SK-N-SH (cell line): ENCODE results near the gene PDIA3. TPM values are rescaled to one million over a fixed set of nuclear protein-coding genes. Genes with fewer than 3 reads are reported as not detected.

Experiments
- CTCF ChIA-PET: fragments of 300-600, 350-600 bp; formaldehyde crosslinking; extraction: SDS; loops from one replicate; lab custom pipeline; 2021; lab: Yijun Ruan, JAX
- POLR2A ChIA-PET: fragments of 350-600 bp; sonication (Branson Sonifier 250); formaldehyde crosslinking; extraction: SDS; loops from one replicate; lab custom pipeline; 2020; ENCODE audit warnings: antibody characterized with exemption, inconsistent platforms; lab: Yijun Ruan, JAX
- DNase-seq: peaks from one replicate; pipeline ENCODE4 v3.0.0; 2012
- H2AFZ ChIP-seq: fragments of 200-600 bp; sonication (generic); 2 replicates; pipeline ENCODE4 v1.8.1; 2016; ENCODE audit warnings: antibody characterized with exemption, mild to moderate bottlenecking, low read depth
- H3F3A ChIP-seq: fragments of 200-600 bp; sonication (generic); replicated peaks from 2 replicates; pipeline ENCODE3; 2016; ENCODE audit warnings: antibody characterized with exemption, mild to moderate bottlenecking; ENCODE audit not compliant: insufficient read depth
- H3K27ac ChIP-seq, 2 experiments: fragments of 200-500 bp in 1 of 2; fragments of 200-600 bp in 1 of 2; sonication (Bioruptor generic) in 1 of 2; sonication (generic), shearing (Covaris generic) in 1 of 2; 2 replicates each; pipeline versions ENCODE4 v1.5.1 to v1.6.1; 2014 to 2016; ENCODE audit warnings: low read depth in 2 of 2, inconsistent platforms in 1 of 2, low read length in 1 of 2, mild to moderate bottlenecking in 1 of 2, mixed read lengths in 1 of 2
- H3K27me3 ChIP-seq: fragments of 200-600 bp; sonication (generic), shearing (Covaris generic); 2 replicates; pipeline ENCODE4 v1.6.1; 2016; ENCODE audit warnings: mixed run types; ENCODE audit not compliant: insufficient read depth
- H3K36me3 ChIP-seq, 2 experiments: fragments of 200-500 bp in 1 of 2; fragments of 200-600 bp in 1 of 2; sonication (Bioruptor generic) in 1 of 2; sonication (generic) in 1 of 2; replicated peaks in 1 of 2; 2 replicates each; pipeline versions ENCODE3 to v1.5.1; 2014 to 2016; ENCODE audit warnings: low read length in 1 of 2, mild to moderate bottlenecking in 1 of 2; ENCODE audit not compliant: insufficient read depth in 2 of 2, control insufficient read depth in 1 of 2
- H3K4me1 ChIP-seq, 2 experiments: fragments of 200-500 bp in 1 of 2; fragments of 200-600 bp in 1 of 2; sonication (Bioruptor generic) in 1 of 2; sonication (generic), shearing (Covaris generic) in 1 of 2; 2 replicates each; pipeline versions ENCODE4 v1.5.1 to v1.6.1; 2014 to 2016; ENCODE audit warnings: low read depth in 1 of 2, low read length in 1 of 2, mixed run types in 1 of 2; ENCODE audit not compliant: insufficient read depth in 2 of 2, control insufficient read depth in 1 of 2
- H3K4me2 ChIP-seq: fragments of 200-600 bp; sonication (generic), shearing (Covaris generic); 2 replicates; pipeline ENCODE4 v1.6.1; 2017; ENCODE audit warnings: mixed run types
- H3K4me3 ChIP-seq, 2 experiments: fragments of 200-500 bp in 1 of 2; fragments of 200-600 bp in 1 of 2; sonication (Bioruptor generic) in 1 of 2; sonication (generic), shearing (Covaris generic) in 1 of 2; 2 replicates each; pipeline versions ENCODE4 v1.5.1 to v1.8.1; 2014 to 2016; ENCODE audit warnings: low read depth in 2 of 2, inconsistent platforms in 1 of 2, low read length in 1 of 2, mild to moderate bottlenecking in 1 of 2, mixed read lengths in 1 of 2, moderate library complexity in 1 of 2
- H3K79me2 ChIP-seq: fragments of 200-600 bp; sonication (generic); 2 replicates; pipeline ENCODE4 v1.8.1; 2017; ENCODE audit warnings: mild to moderate bottlenecking; ENCODE audit not compliant: insufficient read depth
- H3K9ac ChIP-seq: fragments of 200-600 bp; sonication (generic); 2 replicates; pipeline ENCODE4 v1.6.1; 2017; ENCODE audit warnings: mixed run types
- H3K9me2 ChIP-seq: fragments of 200-600 bp; sonication (generic); 2 replicates; pipeline ENCODE4 v1.6.1; 2017; ENCODE audit warnings: mixed run types
- H3K9me3 ChIP-seq: fragments of 200-600 bp; sonication (generic); 2 replicates; pipeline ENCODE4 v1.6.1; 2017; ENCODE audit warnings: mixed run types, mild to moderate bottlenecking, moderate library complexity
- H4K20me1 ChIP-seq: fragments of 200-600 bp; sonication (generic); 2 replicates; pipeline ENCODE4 v1.6.1; 2017; ENCODE audit warnings: mild to moderate bottlenecking, mixed run types; ENCODE audit not compliant: insufficient read depth
- ELF1 ChIP-seq: IDR thresholded peaks from 2 replicates; pipeline ENCODE4 v1.4.0; 2012
- EZH2phosphoT487 ChIP-seq: fragments of 200-600 bp; sonication (generic); IDR thresholded peaks from 2 replicates; pipeline ENCODE4 v1.6.1; 2017; ENCODE audit warnings: low read depth, mixed run types, mild to moderate bottlenecking, antibody characterized with exemption, moderate library complexity, borderline replicate concordance
- FOXM1 ChIP-seq: IDR thresholded peaks from 2 replicates; pipeline ENCODE4 v1.4.0; 2012; ENCODE audit warnings: low read depth, mild to moderate bottlenecking
- GABPA ChIP-seq: IDR thresholded peaks from 2 replicates; pipeline ENCODE4 v1.4.0; 2012; ENCODE audit warnings: low read depth, mild to moderate bottlenecking
- GATA2 ChIP-seq: sonication (generic); formaldehyde crosslinking; IDR thresholded peaks from 2 replicates; pipeline ENCODE4 v1.5.0; 2020; ENCODE audit warnings: mild to moderate bottlenecking, missing genetic modification reagents
- JUND ChIP-seq: IDR thresholded peaks from 2 replicates; pipeline ENCODE4 v1.4.0; 2012
- NRF1 ChIP-seq: IDR thresholded peaks from 2 replicates; pipeline ENCODE4 v1.6.1; 2012; ENCODE audit warnings: low read depth, mild to moderate bottlenecking, low read length
- POLR2AphosphoS5 ChIP-seq: IDR thresholded peaks from 2 replicates; pipeline ENCODE4 v1.6.1; 2012; ENCODE audit warnings: low read depth, low read length
- RAD21 ChIP-seq: IDR thresholded peaks from 2 replicates; pipeline ENCODE4 v1.6.1; 2012; ENCODE audit warnings: mild to moderate bottlenecking, low read length
- RCOR1 ChIP-seq: fragments of 150-350 bp; IDR thresholded peaks from 2 replicates; pipeline ENCODE4 v1.6.1; 2017; ENCODE audit warnings: antibody characterized with exemption, low read length
- RXRA ChIP-seq: IDR thresholded peaks from 2 replicates; pipeline ENCODE4 v1.4.0; 2012; ENCODE audit warnings: low read depth, mild to moderate bottlenecking, borderline replicate concordance
- SIN3A ChIP-seq: IDR thresholded peaks from 2 replicates; pipeline ENCODE4 v1.6.1; 2012; ENCODE audit warnings: low read depth, mild to moderate bottlenecking, low read length, moderate library complexity, borderline replicate concordance
- SMC3 ChIP-seq: IDR thresholded peaks from 2 replicates; pipeline ENCODE4 v1.6.1; 2012; ENCODE audit warnings: low read depth, low read length, improper control_type of control experiment
- YY1 ChIP-seq: IDR thresholded peaks from 2 replicates; pipeline ENCODE4 v1.4.0; 2012; ENCODE audit warnings: low read depth, mild to moderate bottlenecking
- WGBS: methylation state at CpG from one replicate; pipeline ENCODE4 v1.1.6; 2017; ENCODE audit warnings: low lambda C conversion rate; 5-methylcytosine and 5-hydroxymethylcytosine counted together
- polyA plus RNA-seq, 3 experiments: library from polyadenylated mRNA; depleted of rRNA; stranded (reverse); fragments of >200 nt; gene quantifications; 2 replicates each; pipeline ENCODE4 v1.2.3, GENCODE V29; 2012
- TF ChIP-seq, protein P1 (sequence below): fragments of 150-350 bp; IDR thresholded peaks from 2 replicates; pipeline ENCODE4 v1.6.1; 2016; ENCODE audit warnings: mild to moderate bottlenecking, low read depth, low read length
- TF ChIP-seq, protein P2 (sequence below): fragments of 200-600 bp; sonication (generic); IDR thresholded peaks from 2 replicates; pipeline ENCODE4 v1.6.1; 2017; ENCODE audit warnings: antibody characterized with exemption, mild to moderate bottlenecking, moderate library complexity
- TF ChIP-seq, protein P3 (sequence below): IDR thresholded peaks from 2 replicates; pipeline ENCODE4 v1.4.0; 2012; ENCODE audit warnings: low read depth
- TF ChIP-seq, protein P4 (sequence below): IDR thresholded peaks from 2 replicates; pipeline ENCODE4 v1.6.1; 2012; ENCODE audit warnings: mild to moderate bottlenecking, low read depth, low read length, moderate library complexity
- TF ChIP-seq, protein P5 (sequence below): IDR thresholded peaks from 2 replicates; pipeline ENCODE4 v1.4.0; 2012; ENCODE audit warnings: low read depth, borderline replicate concordance

Gene PDIA3
- polyA plus RNA-seq, 1 of the 3 experiments (the other 2 are of a cell fraction): 177 TPM

DNA sequence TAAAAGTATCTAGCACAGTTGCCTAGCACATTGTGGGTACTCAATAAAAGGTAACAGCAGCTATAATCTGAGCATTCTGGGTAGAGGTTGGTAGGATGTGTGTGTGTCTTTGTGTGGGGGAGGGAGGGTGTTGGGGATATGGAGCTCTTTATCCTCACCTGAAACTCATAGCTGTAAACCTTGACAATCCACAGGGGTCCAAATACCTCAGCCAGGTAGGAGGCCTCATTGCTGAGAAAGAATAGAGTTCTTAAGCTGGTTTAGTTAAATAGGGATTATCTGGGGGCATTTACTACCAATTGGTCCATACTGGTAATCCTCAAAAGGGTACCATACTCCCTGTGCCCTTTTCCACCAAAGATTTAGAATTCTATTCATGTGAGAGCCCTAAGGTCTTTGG lies 49.8 kb downstream of the PDIA3 start:
- Histone ChIP-seq H3K27ac (0 out of 4 replicates have a peak overlapping the region, but pooled peaks of 1 of the 2 experiments have one; percentile 4), H4K20me1 (peaks cover 28% of the 10 kb centered on the region), H2AFZ (no peak overlapping the region), H3K9me2 (no peaks in the 10 kb centered on the region), H3K9me3 (no peaks in the 10 kb centered on the region), H3K4me3 (no peak overlapping the region), H3F3A (peaks cover 46% of the 10 kb centered on the region), H3K36me3 (peaks cover 43 to 46% of the 10 kb centered on the region in 2 experiments), H3K4me1 (peaks cover 20 to 27% of the 10 kb centered on the region in 2 experiments; a peak in 3 of 4 replicates), H3K79me2 (peaks cover 45% of the 10 kb centered on the region), H3K27me3 (no peaks in the 10 kb centered on the region), H3K9ac (no peak overlapping the region), H3K4me2 (no peak overlapping the region)
- ChIA-PET CTCF (no interaction called here), POLR2A (no interaction called here)
- TF ChIP-seq EZH2phosphoT487 (no peak), RAD21 (no peak), ELF1 (no peak)
- DNase-seq: no peak

DNA sequence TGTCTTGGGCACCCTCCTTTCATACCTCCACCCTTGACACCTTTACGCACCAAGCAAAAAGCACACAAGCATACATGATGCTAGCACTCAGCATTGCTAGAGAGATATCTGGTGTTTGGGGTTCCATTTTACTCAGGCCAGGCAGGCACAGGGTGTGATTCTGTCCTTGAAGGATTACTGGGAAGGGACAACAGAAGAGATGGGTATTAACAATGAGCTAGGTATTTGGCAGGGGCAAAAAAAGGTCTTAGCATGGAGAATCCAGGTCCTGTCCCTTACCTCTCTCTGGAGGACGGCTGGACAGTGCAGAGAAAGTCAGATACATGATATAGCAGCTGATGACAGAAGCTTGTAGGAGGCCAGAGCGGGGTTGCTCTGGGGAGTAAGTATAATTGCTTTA lies 50.3 kb downstream of the PDIA3 start:
- Histone ChIP-seq H3K4me3 (no peak overlapping the region), H3K9ac (no peak overlapping the region), H4K20me1 (peaks cover 28% of the 10 kb centered on the region), H3K27me3 (no peaks in the 10 kb centered on the region), H3F3A (peaks cover 46% of the 10 kb centered on the region), H3K9me3 (no peaks in the 10 kb centered on the region), H3K36me3 (peaks cover 43 to 47% of the 10 kb centered on the region in 2 experiments), H3K9me2 (no peaks in the 10 kb centered on the region), H3K79me2 (peaks cover 51% of the 10 kb centered on the region), H3K4me2 (no peak overlapping the region), H3K27ac (peak overlapping the region in 1 of 2 experiments; percentile 31; a peak in 2 of 4 replicates), H2AFZ (no peak overlapping the region), H3K4me1 (peaks cover 20 to 29% of the 10 kb centered on the region in 2 experiments)
- 97% methylated on average over 3 of the region's 3 CpGs for WGBS
- POLR2A ChIA-PET: interaction anchor here (0.6 to 1.2 kb wide), 2 partner anchors 28 to 782 kb away, joined by 3 to 4 read pairs; partner anchors contain the start of gene MFAP1
- CTCF ChIA-PET: interaction anchor here (0.6 kb wide), 1 partner anchor 8 kb away, joined by 3 read pairs; no protein-coding TSS in a partner anchor
- no peak for DNase-seq
- no peak for TF ChIP-seq RCOR1
- no peak for TF ChIP-seq RAD21
- TF ChIP-seq POLR2AphosphoS5: no peak
- TF ChIP-seq, protein P1, sequence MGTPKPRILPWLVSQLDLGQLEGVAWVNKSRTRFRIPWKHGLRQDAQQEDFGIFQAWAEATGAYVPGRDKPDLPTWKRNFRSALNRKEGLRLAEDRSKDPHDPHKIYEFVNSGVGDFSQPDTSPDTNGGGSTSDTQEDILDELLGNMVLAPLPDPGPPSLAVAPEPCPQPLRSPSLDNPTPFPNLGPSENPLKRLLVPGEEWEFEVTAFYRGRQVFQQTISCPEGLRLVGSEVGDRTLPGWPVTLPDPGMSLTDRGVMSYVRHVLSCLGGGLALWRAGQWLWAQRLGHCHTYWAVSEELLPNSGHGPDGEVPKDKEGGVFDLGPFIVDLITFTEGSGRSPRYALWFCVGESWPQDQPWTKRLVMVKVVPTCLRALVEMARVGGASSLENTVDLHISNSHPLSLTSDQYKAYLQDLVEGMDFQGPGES: no peak
- TF ChIP-seq SMC3: no peak
- TF ChIP-seq, protein P2, sequence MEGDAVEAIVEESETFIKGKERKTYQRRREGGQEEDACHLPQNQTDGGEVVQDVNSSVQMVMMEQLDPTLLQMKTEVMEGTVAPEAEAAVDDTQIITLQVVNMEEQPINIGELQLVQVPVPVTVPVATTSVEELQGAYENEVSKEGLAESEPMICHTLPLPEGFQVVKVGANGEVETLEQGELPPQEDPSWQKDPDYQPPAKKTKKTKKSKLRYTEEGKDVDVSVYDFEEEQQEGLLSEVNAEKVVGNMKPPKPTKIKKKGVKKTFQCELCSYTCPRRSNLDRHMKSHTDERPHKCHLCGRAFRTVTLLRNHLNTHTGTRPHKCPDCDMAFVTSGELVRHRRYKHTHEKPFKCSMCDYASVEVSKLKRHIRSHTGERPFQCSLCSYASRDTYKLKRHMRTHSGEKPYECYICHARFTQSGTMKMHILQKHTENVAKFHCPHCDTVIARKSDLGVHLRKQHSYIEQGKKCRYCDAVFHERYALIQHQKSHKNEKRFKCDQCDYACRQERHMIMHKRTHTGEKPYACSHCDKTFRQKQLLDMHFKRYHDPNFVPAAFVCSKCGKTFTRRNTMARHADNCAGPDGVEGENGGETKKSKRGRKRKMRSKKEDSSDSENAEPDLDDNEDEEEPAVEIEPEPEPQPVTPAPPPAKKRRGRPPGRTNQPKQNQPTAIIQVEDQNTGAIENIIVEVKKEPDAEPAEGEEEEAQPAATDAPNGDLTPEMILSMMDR: no peak
- TF ChIP-seq, protein P3, sequence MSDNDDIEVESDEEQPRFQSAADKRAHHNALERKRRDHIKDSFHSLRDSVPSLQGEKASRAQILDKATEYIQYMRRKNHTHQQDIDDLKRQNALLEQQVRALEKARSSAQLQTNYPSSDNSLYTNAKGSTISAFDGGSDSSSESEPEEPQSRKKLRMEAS: no peak
- no peak for TF ChIP-seq SIN3A
- TF ChIP-seq YY1: no peak
- no peak for TF ChIP-seq JUND
- no peak for TF ChIP-seq GABPA
- no peak for TF ChIP-seq RXRA
- TF ChIP-seq, protein P4, sequence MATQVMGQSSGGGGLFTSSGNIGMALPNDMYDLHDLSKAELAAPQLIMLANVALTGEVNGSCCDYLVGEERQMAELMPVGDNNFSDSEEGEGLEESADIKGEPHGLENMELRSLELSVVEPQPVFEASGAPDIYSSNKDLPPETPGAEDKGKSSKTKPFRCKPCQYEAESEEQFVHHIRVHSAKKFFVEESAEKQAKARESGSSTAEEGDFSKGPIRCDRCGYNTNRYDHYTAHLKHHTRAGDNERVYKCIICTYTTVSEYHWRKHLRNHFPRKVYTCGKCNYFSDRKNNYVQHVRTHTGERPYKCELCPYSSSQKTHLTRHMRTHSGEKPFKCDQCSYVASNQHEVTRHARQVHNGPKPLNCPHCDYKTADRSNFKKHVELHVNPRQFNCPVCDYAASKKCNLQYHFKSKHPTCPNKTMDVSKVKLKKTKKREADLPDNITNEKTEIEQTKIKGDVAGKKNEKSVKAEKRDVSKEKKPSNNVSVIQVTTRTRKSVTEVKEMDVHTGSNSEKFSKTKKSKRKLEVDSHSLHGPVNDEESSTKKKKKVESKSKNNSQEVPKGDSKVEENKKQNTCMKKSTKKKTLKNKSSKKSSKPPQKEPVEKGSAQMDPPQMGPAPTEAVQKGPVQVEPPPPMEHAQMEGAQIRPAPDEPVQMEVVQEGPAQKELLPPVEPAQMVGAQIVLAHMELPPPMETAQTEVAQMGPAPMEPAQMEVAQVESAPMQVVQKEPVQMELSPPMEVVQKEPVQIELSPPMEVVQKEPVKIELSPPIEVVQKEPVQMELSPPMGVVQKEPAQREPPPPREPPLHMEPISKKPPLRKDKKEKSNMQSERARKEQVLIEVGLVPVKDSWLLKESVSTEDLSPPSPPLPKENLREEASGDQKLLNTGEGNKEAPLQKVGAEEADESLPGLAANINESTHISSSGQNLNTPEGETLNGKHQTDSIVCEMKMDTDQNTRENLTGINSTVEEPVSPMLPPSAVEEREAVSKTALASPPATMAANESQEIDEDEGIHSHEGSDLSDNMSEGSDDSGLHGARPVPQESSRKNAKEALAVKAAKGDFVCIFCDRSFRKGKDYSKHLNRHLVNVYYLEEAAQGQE: no peak
- no peak for TF ChIP-seq FOXM1
- TF ChIP-seq NRF1: no peak
- no peak for TF ChIP-seq GATA2 (CRISPR knock-in tag)
- TF ChIP-seq, protein P5, sequence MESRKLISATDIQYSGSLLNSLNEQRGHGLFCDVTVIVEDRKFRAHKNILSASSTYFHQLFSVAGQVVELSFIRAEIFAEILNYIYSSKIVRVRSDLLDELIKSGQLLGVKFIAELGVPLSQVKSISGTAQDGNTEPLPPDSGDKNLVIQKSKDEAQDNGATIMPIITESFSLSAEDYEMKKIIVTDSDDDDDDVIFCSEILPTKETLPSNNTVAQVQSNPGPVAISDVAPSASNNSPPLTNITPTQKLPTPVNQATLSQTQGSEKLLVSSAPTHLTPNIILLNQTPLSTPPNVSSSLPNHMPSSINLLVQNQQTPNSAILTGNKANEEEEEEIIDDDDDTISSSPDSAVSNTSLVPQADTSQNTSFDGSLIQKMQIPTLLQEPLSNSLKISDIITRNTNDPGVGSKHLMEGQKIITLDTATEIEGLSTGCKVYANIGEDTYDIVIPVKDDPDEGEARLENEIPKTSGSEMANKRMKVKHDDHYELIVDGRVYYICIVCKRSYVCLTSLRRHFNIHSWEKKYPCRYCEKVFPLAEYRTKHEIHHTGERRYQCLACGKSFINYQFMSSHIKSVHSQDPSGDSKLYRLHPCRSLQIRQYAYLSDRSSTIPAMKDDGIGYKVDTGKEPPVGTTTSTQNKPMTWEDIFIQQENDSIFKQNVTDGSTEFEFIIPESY: no peak
